SHP77 treated with DMSO at 0.1 percent for 48 hours (cell line): ENCODE results near the gene MAGI2.

ENCODE experiments used
- DNase-seq: peaks from one replicate; lab custom pipeline; 2025; lab: John Stamatoyannopoulos, UW

The MAGI2 gene

DNA sequence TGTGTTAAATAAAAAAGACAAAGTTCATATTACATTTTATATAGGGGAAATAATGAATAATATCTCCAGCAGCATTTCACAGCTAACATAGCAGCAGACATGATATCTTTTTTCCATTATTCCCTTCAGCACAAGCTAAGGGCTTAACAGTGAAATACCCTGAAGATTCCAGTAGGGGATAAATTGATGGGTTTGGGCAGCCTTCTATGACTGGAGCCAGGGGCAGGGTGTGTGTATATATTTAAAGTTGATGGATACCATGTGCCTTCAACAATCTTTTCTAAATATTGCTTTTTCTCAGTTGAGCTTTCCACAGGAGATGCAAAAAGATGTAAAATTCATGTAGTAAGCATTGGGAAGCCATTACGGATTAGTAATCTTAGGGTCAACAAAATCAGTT lies 151.2 kb downstream of the MAGI2 start:
- DNase-seq: no peak

GRCh38 chr7:79301419-79301818 lies 152.0 kb downstream of the MAGI2 start:
- DNase-seq: no peak

DNA sequence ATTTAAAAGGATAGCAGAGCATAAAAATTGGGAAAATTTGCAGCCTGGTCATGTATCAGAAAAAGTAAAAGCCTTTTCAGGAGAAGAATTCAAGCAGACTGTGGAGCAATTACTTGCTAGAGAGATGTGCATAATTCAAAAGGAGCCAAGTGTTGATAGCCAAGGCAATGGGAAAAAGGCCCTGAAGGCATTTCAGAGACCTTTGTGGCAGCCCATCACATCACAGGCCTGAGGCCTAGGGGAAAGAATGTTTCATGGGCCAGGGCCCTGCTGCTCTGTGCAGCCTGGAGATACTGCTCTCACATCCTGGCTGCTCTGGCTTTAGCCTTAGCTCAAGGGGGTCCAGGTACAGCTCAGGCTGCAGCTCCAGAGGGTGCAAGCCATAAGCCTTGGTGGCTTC lies 152.9 kb downstream of the MAGI2 start:
- no peak for DNase-seq

DNA sequence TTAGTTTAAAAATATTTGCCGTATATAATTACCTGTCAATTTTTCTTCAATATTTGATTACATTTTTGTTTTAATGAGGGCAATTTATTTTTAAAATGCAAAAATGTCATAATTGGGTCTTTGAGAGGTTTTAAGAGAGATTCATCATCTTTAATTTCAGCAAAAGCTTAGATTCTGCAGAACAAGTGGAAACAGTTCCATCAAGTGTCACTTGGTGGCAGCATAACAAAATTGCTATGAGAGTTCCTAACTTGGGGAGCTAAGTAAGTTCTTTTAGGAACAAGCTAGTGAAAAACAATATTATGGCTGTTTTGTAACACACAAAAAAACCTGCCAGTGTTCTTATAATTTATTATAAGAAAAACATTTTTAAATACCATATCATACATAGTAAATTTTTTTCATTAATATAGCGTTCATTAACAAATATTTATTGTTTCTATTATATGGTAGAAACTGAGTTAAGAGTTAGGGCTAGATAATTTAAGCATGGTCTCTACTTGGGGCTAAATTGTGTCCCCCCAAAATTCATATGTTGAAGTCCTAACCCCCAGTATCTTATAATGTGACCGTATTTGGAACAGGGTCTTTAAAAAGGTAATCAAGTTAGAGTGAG lies 155.2 kb downstream of the MAGI2 start:
- DNase-seq: peak; percentile 35

DNA sequence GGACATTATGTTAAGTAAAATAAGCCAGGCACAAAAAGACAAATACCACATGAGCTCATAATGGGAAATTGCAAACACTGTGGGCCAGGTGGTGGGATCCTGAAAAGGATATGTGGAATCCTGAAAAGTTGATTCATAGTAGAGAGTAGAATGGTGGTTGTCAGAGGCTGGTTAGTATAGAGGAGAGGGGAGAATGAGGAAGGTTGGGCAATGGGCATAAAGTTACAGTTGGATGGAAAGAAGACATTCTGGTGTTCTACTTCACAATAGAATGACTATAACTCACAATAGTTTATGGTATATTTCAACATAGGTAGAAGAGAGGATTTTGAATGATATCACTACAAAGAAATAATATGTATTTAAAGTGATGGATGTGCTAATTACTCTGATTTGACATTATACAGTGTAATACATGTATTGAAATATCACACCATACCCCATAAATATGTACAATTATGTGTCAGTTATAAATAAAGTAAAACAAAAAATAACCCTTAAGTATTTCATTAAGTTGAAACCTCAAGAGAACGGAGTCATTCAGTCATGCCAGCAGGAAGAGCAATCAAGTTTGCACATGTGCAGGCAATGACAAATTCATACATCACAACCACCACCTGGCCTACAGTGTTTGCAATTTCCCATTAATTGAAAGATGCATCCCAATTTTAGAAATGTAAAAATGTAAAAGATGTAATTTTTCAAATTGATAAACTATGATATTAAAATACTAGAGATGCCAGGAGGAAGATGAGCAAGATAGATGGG lies 156.7 kb downstream of the MAGI2 start:
- DNase-seq: no peak

DNA sequence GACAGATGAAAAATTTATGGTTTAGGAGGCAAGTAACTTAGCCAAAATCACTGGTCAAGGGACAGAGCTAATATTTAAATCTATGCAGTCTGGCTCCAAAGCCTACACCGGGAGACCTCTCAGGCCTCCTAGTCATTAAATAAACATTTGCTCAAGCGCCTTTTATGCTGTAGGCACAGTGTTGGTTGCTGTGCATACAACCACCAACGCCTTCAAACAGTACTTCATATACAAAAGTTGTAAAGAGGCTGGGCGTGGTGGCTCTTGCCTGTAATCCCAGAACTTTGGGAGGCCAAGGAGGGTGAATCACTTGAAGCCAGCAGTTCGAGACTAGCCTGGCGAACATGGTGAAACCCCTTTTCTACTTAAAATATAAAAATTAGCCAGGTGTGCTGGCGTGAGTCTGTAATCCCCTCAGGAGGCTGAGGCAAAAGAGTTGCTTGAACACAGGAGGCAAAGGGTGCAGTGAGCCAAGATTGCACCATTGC lies 159.8 kb downstream of the MAGI2 start:
- DNase-seq: peak; percentile 75

DNA sequence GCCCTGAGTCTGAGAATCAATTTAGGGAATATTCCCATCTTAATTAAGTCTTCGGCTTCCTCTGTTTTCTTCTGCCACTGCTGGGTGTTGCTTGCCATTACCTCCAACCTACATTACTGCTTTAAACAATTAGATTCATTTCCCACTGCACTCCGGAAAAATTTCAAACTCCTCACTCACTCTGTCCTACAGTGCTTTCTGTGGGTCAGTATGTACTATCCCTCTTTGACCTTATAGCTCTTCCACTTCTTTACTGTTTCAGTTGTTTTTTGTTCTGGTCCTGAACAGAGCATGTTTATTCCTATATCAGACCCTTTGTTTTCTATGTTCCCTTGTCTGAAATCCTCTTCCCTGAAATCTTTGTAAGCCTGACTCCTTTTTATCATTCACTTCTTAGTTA lies 160.6 kb downstream of the MAGI2 start:
- no peak for DNase-seq

DNA sequence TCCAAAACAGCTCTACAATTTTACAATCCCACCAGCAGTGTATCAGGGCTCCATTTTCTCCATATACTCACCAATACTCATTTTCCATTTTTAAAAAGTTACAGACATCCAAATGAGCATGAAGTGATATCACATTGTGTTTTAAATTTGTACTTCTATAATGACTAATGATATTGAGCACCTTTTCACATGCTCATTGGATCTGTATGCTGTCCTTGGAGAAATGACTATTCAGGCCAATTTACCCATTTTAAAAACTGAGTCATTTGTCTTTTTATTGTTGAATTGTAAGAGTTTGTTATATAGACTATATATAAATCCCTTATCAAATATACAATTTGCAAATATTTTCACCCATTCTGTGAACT lies 162.0 kb downstream of the MAGI2 start:
- no peak for DNase-seq

DNA sequence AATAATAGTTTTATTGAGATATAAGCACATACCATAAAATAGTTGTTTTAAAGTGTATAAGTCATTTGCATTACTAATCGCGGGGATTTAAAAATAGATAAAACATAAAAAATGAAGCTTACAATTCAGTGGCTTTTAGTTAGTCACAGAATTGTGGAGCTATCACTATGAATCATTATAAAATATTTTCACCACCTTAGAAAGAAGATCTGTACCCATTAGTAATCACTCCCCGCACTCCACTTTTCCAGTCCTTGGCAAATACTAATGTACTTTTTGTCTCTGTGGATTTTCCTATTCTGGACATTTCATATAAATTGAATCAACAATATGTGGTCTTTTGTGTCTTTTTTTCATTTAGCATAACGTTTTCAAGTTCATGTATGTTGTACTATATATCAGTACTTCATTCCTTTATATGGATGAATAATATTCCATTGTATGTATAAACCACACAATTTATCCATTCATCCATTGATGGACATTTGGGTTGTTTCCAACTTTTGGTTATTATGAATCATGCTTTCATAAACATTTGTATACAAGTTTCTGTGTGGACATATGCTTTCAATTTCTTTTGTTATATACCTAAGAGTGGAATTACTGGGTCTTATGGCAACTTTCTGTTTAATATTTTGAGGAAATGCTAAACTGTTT lies 162.5 kb downstream of the MAGI2 start:
- DNase-seq: no peak

DNA sequence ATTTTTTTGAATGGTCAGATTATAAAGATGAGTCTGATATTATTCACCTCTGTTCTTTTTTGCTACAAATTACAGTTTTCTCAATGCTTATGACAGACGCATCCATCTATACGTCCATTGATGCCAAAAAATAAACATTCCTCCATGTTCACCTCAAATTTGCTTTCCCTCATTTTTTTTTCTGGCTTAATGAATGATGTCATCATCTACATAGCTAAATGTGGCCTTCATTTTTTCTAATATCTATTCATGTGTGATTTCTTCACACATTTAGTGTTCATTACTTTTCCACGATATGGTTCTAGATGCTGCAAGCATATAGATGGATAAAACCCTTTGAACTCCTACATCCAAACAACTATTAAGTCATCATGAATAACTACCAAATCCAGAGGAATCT lies 163.1 kb downstream of the MAGI2 start:
- DNase-seq: no peak

GRCh38 chr7:79288655-79289054 lies 164.8 kb downstream of the MAGI2 start:
- DNase-seq: no peak

- no peak for DNase-seq
Measured at GRCh38 chr7:79287981-79288380, 165.5 kb downstream of the MAGI2 start.

DNA sequence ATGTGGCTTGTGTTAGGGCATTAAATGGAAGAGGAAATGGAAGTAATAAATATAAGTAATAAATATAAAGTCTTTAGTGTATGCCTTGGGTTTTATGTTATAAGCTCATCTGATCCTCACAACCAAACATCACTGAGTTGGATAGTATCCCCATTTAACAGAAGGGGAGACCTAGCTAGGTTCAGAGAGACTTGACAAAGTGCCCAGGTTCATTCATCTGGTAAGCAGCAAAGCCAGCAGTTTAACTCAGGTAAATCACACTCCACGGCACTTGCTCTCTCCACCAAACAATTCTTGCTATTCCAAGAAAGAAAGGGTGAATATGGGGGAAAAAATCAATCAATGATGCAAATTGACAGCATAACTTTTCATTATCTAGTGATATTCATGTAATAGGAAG lies 167.3 kb downstream of the MAGI2 start:
- DNase-seq: no peak

GRCh38 chr7:79285756-79286155 lies 167.7 kb downstream of the MAGI2 start:
- no peak for DNase-seq

- no peak for DNase-seq
Measured at GRCh38 chr7:79284211-79284610, 169.3 kb downstream of the MAGI2 start.

DNA sequence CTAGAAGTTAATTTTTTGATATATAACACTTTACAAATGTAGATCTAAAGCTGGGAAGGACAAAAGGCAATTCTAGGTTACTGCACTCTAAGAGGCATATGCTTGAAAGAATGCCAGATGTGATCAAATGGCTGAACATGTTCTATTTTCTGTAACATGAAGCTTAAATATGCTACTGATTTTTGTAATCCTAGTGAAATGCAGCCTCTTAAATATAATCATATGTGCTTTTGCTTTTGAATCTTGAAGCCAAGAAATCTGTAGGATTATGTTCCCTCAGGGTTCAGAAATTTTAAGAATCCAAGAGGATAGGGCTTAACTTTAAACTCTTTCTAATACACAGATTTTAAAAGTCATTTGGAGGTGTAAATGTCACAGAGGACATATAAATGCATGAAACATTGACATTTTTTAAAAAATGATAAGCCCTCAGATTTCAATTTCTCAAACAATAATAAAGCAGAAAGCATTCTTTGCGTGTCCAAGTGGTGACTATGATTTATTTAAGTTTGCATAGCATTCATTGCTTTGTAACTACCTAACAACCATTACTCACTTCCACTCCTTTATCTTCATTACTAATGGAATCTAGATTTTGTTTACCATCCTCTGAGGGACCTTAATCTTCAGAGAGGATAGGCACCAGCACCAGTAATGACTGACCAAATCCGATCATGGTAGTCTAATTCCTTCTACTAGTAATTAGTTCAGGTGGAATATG lies 170.4 kb downstream of the MAGI2 start:
- no peak for DNase-seq

DNA sequence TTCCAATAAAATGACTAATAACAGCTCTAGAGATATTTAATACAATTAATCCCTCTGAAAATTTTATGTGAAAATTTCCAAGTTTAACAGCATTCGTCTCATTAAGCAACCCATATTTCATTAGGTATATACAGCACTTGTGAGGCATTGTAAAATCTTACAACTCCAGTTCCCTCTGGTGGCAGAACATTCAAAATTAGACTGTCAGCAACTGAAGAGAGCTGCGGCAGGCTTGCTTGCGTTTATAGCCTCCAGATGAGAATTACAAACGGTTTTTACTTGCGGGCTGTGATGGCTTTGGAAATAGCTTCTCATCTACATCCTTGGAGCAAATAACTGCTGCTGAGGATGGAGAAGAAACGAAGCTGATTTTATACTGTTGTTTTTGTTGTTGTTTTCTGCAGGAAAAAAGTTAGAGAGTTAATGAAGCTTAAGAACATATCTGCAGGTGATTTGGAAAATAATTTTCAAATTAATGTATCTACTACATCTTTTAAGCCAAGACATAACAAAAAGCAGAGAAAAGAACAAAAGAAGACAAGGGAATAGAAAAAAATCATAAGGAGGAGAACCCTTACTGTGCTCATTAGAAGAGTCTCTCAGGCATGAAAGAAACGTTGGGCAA lies 171.3 kb downstream of the MAGI2 start:
- peak; percentile 10 for DNase-seq

GRCh38 chr7:79281426-79281825 lies 172.0 kb downstream of the MAGI2 start:
- no peak for DNase-seq

GRCh38 chr7:79272938-79273337 lies 180.5 kb downstream of the MAGI2 start:
- DNase-seq: no peak

GRCh38 chr7:79272066-79272669 lies 181.3 kb downstream of the MAGI2 start:
- DNase-seq: peak; percentile 15

GRCh38 chr7:79268730-79269129 lies 184.7 kb downstream of the MAGI2 start:
- peak; percentile 2 for DNase-seq

GRCh38 chr7:79258826-79259225 lies 194.6 kb downstream of the MAGI2 start:
- DNase-seq: no peak
